CD14-positive monocyte (primary cell): ENCODE data around the gene TBPL1. TPM values are rescaled to one million over a fixed set of nuclear protein-coding genes. Genes with fewer than 3 reads are reported as not detected.

Experiments
- DNase-seq, 3 donors: peaks; one replicate each; pipeline ENCODE4 v3.0.0-alpha.2; 2011 to 2022
- H2AFZ ChIP-seq: 2 replicates; pipeline ENCODE4 v1.6.0; 2012; ENCODE audit warnings: mild to moderate bottlenecking, low read depth, low read length, inconsistent platforms; ENCODE audit not compliant: insufficient read depth, poor library complexity, severe bottlenecking
- H3K27ac ChIP-seq, 2 donors: 1 replicate in 1 of 2; 2 replicates in 1 of 2; pipeline ENCODE4 v1.5.1; 2012 to 2013; ENCODE audit warnings: low read length in 2 of 2, control low read depth in 1 of 2, inconsistent platforms in 1 of 2, low read depth in 1 of 2, mild to moderate bottlenecking in 1 of 2
- H3K27me3 ChIP-seq, 2 donors: one replicate each; pipeline versions ENCODE4 v1.6.0 to v1.6.1; 2011 to 2013; ENCODE audit warnings: low read length in 2 of 2; ENCODE audit not compliant: control insufficient read depth in 2 of 2, insufficient read depth in 2 of 2
- H3K36me3 ChIP-seq, 2 donors: replicated peaks in 1 of 2; 1 replicate in 1 of 2; 2 replicates in 1 of 2; pipeline versions ENCODE4 v1.5.1 to v1.6.1; 2012 to 2013; ENCODE audit warnings: low read length in 2 of 2, control low read depth in 1 of 2, inconsistent platforms in 1 of 2, mild to moderate bottlenecking in 1 of 2; ENCODE audit not compliant: insufficient read depth in 2 of 2, control insufficient read depth in 1 of 2
- H3K4me1 ChIP-seq, 2 donors: 1 replicate in 1 of 2; 2 replicates in 1 of 2; pipeline versions ENCODE4 v1.5.1 to v1.6.1; 2012 to 2013; ENCODE audit warnings: low read length in 2 of 2, control low read depth in 1 of 2, inconsistent platforms in 1 of 2, mild to moderate bottlenecking in 1 of 2, moderate library complexity in 1 of 2; ENCODE audit not compliant: insufficient read depth in 2 of 2, control insufficient read depth in 1 of 2
- H3K4me2 ChIP-seq: replicated peaks from 2 replicates; pipeline ENCODE3; 2012; ENCODE audit warnings: low read length, moderate library complexity, mild to moderate bottlenecking; ENCODE audit not compliant: poor library complexity, severe bottlenecking; ENCODE audit errors: extremely low read depth
- H3K4me3 ChIP-seq, 3 experiments: fragments of 200-600 bp in 1 of 3; sonication (generic) in 1 of 3; replicated peaks in 1 of 3; 1 replicate in 2 of 3; 2 replicates in 1 of 3; pipeline ENCODE4 v1.5.1; 2011 to 2013; ENCODE audit warnings: low read length in 3 of 3, mild to moderate bottlenecking in 3 of 3, control low read depth in 2 of 3, low read depth in 2 of 3, inconsistent platforms in 1 of 3, moderate library complexity in 1 of 3
- H3K79me2 ChIP-seq: 2 replicates; pipeline ENCODE4 v1.6.0; 2012; ENCODE audit warnings: mild to moderate bottlenecking, control low read depth, inconsistent platforms, low read length, moderate library complexity; ENCODE audit not compliant: insufficient read depth
- H3K9ac ChIP-seq: 2 replicates; pipeline ENCODE4 v1.6.0; 2017; ENCODE audit warnings: low read length, mild to moderate bottlenecking; ENCODE audit not compliant: insufficient read depth, poor library complexity, severe bottlenecking
- H3K9me3 ChIP-seq, 2 donors: replicated peaks in 1 of 2; 1 replicate in 1 of 2; 2 replicates in 1 of 2; pipeline versions ENCODE4 v1.5.1 to v1.6.1; 2012 to 2013; ENCODE audit warnings: low read length in 2 of 2, control low read depth in 1 of 2; ENCODE audit not compliant: control insufficient read depth in 1 of 2, insufficient read depth in 1 of 2
- H4K20me1 ChIP-seq: 2 replicates; pipeline ENCODE4 v1.6.0; 2012; ENCODE audit warnings: mild to moderate bottlenecking, low read length, control low read depth, moderate library complexity; ENCODE audit not compliant: insufficient read depth
- H3K27ac Mint-ChIP-seq, 7 donors: one replicate each; pipeline ENCODE4 v1.8.0; 2020; ENCODE audit warnings: mild to moderate bottlenecking in 7 of 7, mixed read lengths in 7 of 7, moderate library complexity in 6 of 7, inconsistent platforms in 2 of 7
- H3K27me3 Mint-ChIP-seq, 3 donors: one replicate each; pipeline ENCODE4 v1.8.0; 2021 to 2022; ENCODE audit warnings: low read depth in 3 of 3, mild to moderate bottlenecking in 3 of 3, mixed read lengths in 3 of 3, moderate library complexity in 3 of 3, inconsistent platforms in 1 of 3
- H3K36me3 Mint-ChIP-seq, 2 donors: one replicate each; pipeline ENCODE4 v1.8.0; 2020; ENCODE audit warnings: mixed read lengths in 2 of 2, inconsistent platforms in 1 of 2, mild to moderate bottlenecking in 1 of 2
- H3K4me1 Mint-ChIP-seq: one replicate; pipeline ENCODE4 v1.8.0; 2020; ENCODE audit warnings: mild to moderate bottlenecking, mixed read lengths
- H3K4me3 Mint-ChIP-seq, 2 donors: one replicate each; pipeline ENCODE4 v1.8.0; 2020; ENCODE audit warnings: mild to moderate bottlenecking in 2 of 2, mixed read lengths in 2 of 2, moderate library complexity in 1 of 2
- H3K9me3 Mint-ChIP-seq, 7 donors: one replicate each; pipeline ENCODE4 v1.8.0; 2020 to 2022; ENCODE audit warnings: mixed read lengths in 7 of 7, mild to moderate bottlenecking in 6 of 7, moderate library complexity in 6 of 7, inconsistent platforms in 2 of 7
- WGBS: methylation state at CpG from one replicate; pipeline ENCODE4 v1.1.5; 2013; ENCODE audit warnings: missing lambda C conversion rate; ENCODE audit not compliant: insufficient coverage; 5-methylcytosine and 5-hydroxymethylcytosine counted together
- intact Hi-C, 2 donors: fragments of 100-400 bp; cut with micrococcal nuclease; formaldehyde crosslinking; loops; one replicate each; pipeline versions ENCODE4 v1.15.0 to v1.15.1; 2023
- polyA plus RNA-seq, 3 donors: library from polyadenylated mRNA; depleted of rRNA in 1 of 3; unstranded in 2 of 3; stranded (reverse) in 1 of 3; fragments of 300-500 nt in 2 of 3; fragments of >200 nt in 1 of 3; fragmentation: Illumina TruSeq in 2 of 3; gene quantifications; 1 replicate in 2 of 3; 2 replicates in 1 of 3; pipeline ENCODE4 v1.2.3, GENCODE V29; 2012 to 2021
- TF ChIP-seq, protein P1 (sequence below): fragments of 200-600 bp; IDR thresholded peaks from one replicate; pipeline ENCODE4 v1.8.0; 2022; ENCODE audit warnings: antibody characterized with exemption, mild to moderate bottlenecking

Gene TBPL1
- polyA plus RNA-seq, 3 donors = 22.0 to 35.6 (median 35.5) TPM

DNA sequence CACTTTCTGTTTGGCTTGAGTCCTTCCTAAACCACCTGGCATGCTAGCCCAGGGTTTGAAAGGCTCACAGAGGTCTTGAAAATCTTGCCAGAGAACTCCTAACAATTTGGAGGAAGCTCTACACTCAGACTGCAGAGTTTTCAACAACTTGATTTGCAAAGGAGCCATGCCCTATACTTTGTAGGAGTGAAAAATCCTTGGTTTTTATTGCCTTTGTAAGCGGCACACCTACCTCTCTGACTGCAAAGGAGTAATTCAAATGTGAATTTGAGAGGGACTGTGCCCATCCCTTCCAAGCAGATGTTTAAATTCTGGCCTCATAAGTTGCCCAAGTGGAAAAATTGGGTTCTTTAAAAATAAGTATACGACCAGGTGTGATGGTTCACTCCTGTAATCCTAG is 58.0 kb downstream of the TBPL1 start:
- no peaks in the 10 kb centered on the region for H3K9me3 ChIP-seq
- no peaks in the 10 kb centered on the region for H3K27me3 ChIP-seq
- H3K4me2 ChIP-seq = no peak overlapping the region
- peaks cover 0 to 2% (median 0%) of the 10 kb centered on the region in 7 donors for H3K9me3 Mint-ChIP-seq
- H3K4me1 ChIP-seq = no peaks in the 10 kb centered on the region
- H3K79me2 ChIP-seq = no peaks in the 10 kb centered on the region
- WGBS = 100% methylated on average over 2 of the region's 2 CpGs
- no peaks in the 10 kb centered on the region for H4K20me1 ChIP-seq
- no peak overlapping the region for H3K9ac ChIP-seq
- TF ChIP-seq, protein P1, sequence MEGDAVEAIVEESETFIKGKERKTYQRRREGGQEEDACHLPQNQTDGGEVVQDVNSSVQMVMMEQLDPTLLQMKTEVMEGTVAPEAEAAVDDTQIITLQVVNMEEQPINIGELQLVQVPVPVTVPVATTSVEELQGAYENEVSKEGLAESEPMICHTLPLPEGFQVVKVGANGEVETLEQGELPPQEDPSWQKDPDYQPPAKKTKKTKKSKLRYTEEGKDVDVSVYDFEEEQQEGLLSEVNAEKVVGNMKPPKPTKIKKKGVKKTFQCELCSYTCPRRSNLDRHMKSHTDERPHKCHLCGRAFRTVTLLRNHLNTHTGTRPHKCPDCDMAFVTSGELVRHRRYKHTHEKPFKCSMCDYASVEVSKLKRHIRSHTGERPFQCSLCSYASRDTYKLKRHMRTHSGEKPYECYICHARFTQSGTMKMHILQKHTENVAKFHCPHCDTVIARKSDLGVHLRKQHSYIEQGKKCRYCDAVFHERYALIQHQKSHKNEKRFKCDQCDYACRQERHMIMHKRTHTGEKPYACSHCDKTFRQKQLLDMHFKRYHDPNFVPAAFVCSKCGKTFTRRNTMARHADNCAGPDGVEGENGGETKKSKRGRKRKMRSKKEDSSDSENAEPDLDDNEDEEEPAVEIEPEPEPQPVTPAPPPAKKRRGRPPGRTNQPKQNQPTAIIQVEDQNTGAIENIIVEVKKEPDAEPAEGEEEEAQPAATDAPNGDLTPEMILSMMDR = no peak
- H3K4me3 ChIP-seq = no peak overlapping the region
- H3K27ac ChIP-seq = no peak overlapping the region
- peak overlapping the region in 1 of 7 donors; percentile 47 for H3K27ac Mint-ChIP-seq
- H2AFZ ChIP-seq = no peak overlapping the region
- no peaks in the 10 kb centered on the region for H3K4me1 Mint-ChIP-seq
- H3K36me3 Mint-ChIP-seq = no peaks in the 10 kb centered on the region
- intact Hi-C loops = no loop called here
- H3K36me3 ChIP-seq = no peaks in the 10 kb centered on the region
- no peak overlapping the region for H3K4me3 Mint-ChIP-seq
- peaks cover 0 to 2% (median 2%) of the 10 kb centered on the region in 3 donors for H3K27me3 Mint-ChIP-seq
- DNase-seq = no peak

DNA sequence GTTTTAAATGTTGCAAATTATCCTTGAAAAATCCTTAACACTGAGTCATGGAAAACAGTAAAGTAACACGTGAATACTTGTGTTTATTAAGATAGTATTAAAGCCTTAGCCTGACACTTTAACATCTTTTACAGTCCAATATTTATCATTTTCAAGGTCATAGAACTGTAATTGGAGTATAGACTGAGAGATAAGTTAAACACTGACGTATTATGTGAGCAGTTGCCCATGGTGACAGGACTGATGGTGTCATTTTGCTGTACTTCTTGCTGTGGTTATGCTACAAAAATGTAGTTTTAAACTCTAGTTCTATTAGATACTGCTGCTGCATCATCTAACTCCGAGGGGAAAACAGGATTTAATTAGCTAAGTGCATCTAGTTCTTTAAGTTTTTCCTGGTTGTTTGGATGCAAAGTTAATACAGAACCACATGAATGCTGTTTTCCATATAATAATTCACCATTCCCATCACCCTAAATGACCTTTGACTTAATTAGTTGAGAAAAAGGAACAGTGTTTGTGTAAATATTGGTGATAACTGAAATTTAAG is 61.6 kb downstream of the TBPL1 start:
- intact Hi-C loops = no loop called here
- no peak overlapping the region for H3K9ac ChIP-seq
- H3K36me3 ChIP-seq = no peaks in the 10 kb centered on the region
- no peak overlapping the region for H3K27ac Mint-ChIP-seq
- peaks cover 0 to 6% of the 10 kb centered on the region in 2 donors for H3K36me3 Mint-ChIP-seq
- H3K4me3 Mint-ChIP-seq = no peak overlapping the region
- DNase-seq = no peak
- WGBS = 100% methylated on average over 1 of the region's 3 CpGs
- no peak overlapping the region for H3K4me3 ChIP-seq
- no peak overlapping the region for H3K27ac ChIP-seq
- H3K4me1 ChIP-seq = no peaks in the 10 kb centered on the region
- no peak overlapping the region for H3K4me2 ChIP-seq
- no peaks in the 10 kb centered on the region for H3K9me3 ChIP-seq
- peaks cover 0 to 4% (median under 1%) of the 10 kb centered on the region in 3 donors for H3K27me3 Mint-ChIP-seq
- no peaks in the 10 kb centered on the region for H4K20me1 ChIP-seq
- no peak overlapping the region for H2AFZ ChIP-seq
- no peaks in the 10 kb centered on the region for H3K79me2 ChIP-seq
- TF ChIP-seq, protein P1 = no peak
- no peaks in the 10 kb centered on the region for H3K27me3 ChIP-seq
- peaks cover 0 to 4% (median 0%) of the 10 kb centered on the region in 7 donors for H3K9me3 Mint-ChIP-seq
- peaks cover 4% of the 10 kb centered on the region for H3K4me1 Mint-ChIP-seq
